ENCODE measurements around the gene NT5C3B.

The NT5C3B gene

DNA sequence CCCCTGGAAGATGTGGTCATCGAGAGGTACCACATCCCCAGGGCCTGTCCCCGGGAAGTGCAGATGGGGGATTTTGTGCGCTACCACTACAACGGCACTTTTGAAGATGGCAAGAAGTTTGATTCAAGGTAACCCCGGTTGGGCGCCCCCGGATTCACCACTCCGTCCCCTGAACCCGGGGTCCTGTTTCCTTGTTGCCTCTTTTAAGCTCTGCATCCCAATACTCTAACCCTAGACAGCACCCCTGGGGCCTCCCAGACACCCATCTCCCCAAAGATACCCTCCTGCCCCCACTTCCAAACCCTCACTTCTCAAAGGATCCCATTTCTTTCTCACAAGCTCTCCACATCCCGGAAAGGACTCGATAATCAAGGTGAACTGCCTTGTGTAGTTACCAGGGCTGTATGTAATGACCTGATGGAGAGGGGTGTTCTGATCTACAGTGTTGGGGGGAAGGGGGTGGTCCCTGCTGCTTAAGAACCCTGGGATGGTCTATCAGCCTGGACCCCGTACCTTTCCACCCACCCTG lies 22.8 kb downstream of the NT5C3B start:
- H3K36me3 ChIP-seq (ENCODE audit: control insufficient read depth in 1 of 2, insufficient read depth in 2 of 2, low read length in 2 of 2), result peaks cover 4 to 11% of the 10 kb centered on the region in 2 experiments
- peaks cover 14 to 19% of the 10 kb centered on the region in 2 experiments for H3K4me1 ChIP-seq (ENCODE audit: control insufficient read depth in 1 of 2, insufficient read depth in 2 of 2, low read length in 2 of 2)
- peak overlapping the region; percentile 75 for H3K14ac ChIP-seq (ENCODE audit: low read length)
- H3K4me2 ChIP-seq (ENCODE audit: low read length), result peak overlapping the region; percentile 74
- H4K12ac ChIP-seq (ENCODE audit: low read depth, low read length), result peak overlapping the region; percentile 76
- peak overlapping the region; percentile 57 for H2AFZ ChIP-seq (ENCODE audit: insufficient read depth, low read length, poor library complexity)
- peak overlapping the region; percentile 71 for H3K18ac ChIP-seq (ENCODE audit: low read length)
- H3K27me3 ChIP-seq (ENCODE audit: insufficient read depth, low read length), result no peaks in the 10 kb centered on the region
- peak overlapping the region; percentile 28 for H3K9ac ChIP-seq (ENCODE audit: low read length)
- H3K23ac ChIP-seq (ENCODE audit: low read length), result no peak overlapping the region
- H4K8ac ChIP-seq (ENCODE audit: low read depth, low read length), result peak overlapping the region; percentile 77
- H3K9me3 ChIP-seq (ENCODE audit: insufficient read depth, low read depth, low read length), result no peaks in the 10 kb centered on the region
- peaks cover 11% of the 10 kb centered on the region for H3K79me2 ChIP-seq (ENCODE audit: control insufficient read depth, insufficient read depth, low read length, poor library complexity)
- peak overlapping the region; percentile 78 for H2BK5ac ChIP-seq (ENCODE audit: low read depth, low read length, poor library complexity)
- H4K91ac ChIP-seq (ENCODE audit: low read depth, low read length), result peak overlapping the region; percentile 81
- H3K27ac ChIP-seq (ENCODE audit: low read depth, low read length), result peak overlapping the region; percentile 51
- peak overlapping the region; percentile 72 for H2BK120ac ChIP-seq (ENCODE audit: insufficient read depth, low read length, poor library complexity)
- H2BK12ac ChIP-seq (ENCODE audit: low read length), result peak overlapping the region; percentile 53
- WGBS (ENCODE audit: extremely low coverage, insufficient coverage, insufficient read length), result no CpG with 5 or more reads among the region's 12 CpGs
- H3K4ac ChIP-seq (ENCODE audit: low read depth, low read length), result peak overlapping the region; percentile 80
- no peak for DNase-seq
- peak overlapping the region; percentile 81 for H3K4me3 ChIP-seq (ENCODE audit: low read depth, low read length)
- peaks cover 21% of the 10 kb centered on the region for H3K79me1 ChIP-seq (ENCODE audit: low read length)
- H2AK5ac ChIP-seq (ENCODE audit: low read length), result peak overlapping the region; percentile 74

GRCh38 chr17:41812381-41813151 lies 23.5 kb downstream of the NT5C3B start, which contains the start of gene FKBP10:
Gene FKBP10, plus strand, starts transcription at chr17:41813004. Its CDS starts 31 bp downstream, at chr17:41813035.
- peak within 1 kb of the TSS; percentile 57 for H2AFZ ChIP-seq (ENCODE audit: insufficient read depth, low read length, poor library complexity)
- peak within 1 kb of the TSS; percentile 78 for H2BK5ac ChIP-seq (ENCODE audit: low read depth, low read length, poor library complexity)
- H3K36me3 ChIP-seq (ENCODE audit: control insufficient read depth in 1 of 2, insufficient read depth in 2 of 2, low read length in 2 of 2), result peaks cover 0 to 6% of the 10 kb centered on the region in 2 experiments
- H3K14ac ChIP-seq (ENCODE audit: low read length), result peak within 1 kb of the TSS; percentile 75
- H3K9ac ChIP-seq (ENCODE audit: low read length), result peak within 1 kb of the TSS; percentile 28
- peak; percentile 39 to 81 for DNase-seq
- peak within 1 kb of the TSS; percentile 51 for H3K27ac ChIP-seq (ENCODE audit: low read depth, low read length)
- peak within 1 kb of the TSS; percentile 89 for H3K4me3 ChIP-seq (ENCODE audit: low read depth, low read length)
- peak within 1 kb of the TSS; percentile 76 for H4K12ac ChIP-seq (ENCODE audit: low read depth, low read length)
- H3K23ac ChIP-seq (ENCODE audit: low read length), result no peak within 1 kb of the TSS
- peak within 1 kb of the TSS; percentile 83 for H4K91ac ChIP-seq (ENCODE audit: low read depth, low read length)
- WGBS (ENCODE audit: extremely low coverage, insufficient coverage, insufficient read length), result no CpG with 5 or more reads among the region's 35 CpGs
- peak within 1 kb of the TSS; percentile 74 for H3K4me2 ChIP-seq (ENCODE audit: low read length)
- peak within 1 kb of the TSS; percentile 77 for H4K8ac ChIP-seq (ENCODE audit: low read depth, low read length)
- peaks cover 21% of the 10 kb centered on the region for H3K79me1 ChIP-seq (ENCODE audit: low read length)
- H3K4ac ChIP-seq (ENCODE audit: low read depth, low read length), result peak within 1 kb of the TSS; percentile 80
- peak within 1 kb of the TSS; percentile 74 for H2AK5ac ChIP-seq (ENCODE audit: low read length)
- peak within 1 kb of the TSS; percentile 53 for H2BK12ac ChIP-seq (ENCODE audit: low read length)
- peaks cover 11% of the 10 kb centered on the region for H3K79me2 ChIP-seq (ENCODE audit: control insufficient read depth, insufficient read depth, low read length, poor library complexity)
- H3K27me3 ChIP-seq (ENCODE audit: insufficient read depth, low read length), result no peaks in the 10 kb centered on the region
- peak within 1 kb of the TSS; percentile 80 for H3K18ac ChIP-seq (ENCODE audit: low read length)
- H3K4me1 ChIP-seq (ENCODE audit: control insufficient read depth in 1 of 2, insufficient read depth in 2 of 2, low read length in 2 of 2), result peaks cover 14 to 19% of the 10 kb centered on the region in 2 experiments
- H2BK120ac ChIP-seq (ENCODE audit: insufficient read depth, low read length, poor library complexity), result peak within 1 kb of the TSS; percentile 72
- no peaks in the 10 kb centered on the region for H3K9me3 ChIP-seq (ENCODE audit: insufficient read depth, low read depth, low read length)

DNA sequence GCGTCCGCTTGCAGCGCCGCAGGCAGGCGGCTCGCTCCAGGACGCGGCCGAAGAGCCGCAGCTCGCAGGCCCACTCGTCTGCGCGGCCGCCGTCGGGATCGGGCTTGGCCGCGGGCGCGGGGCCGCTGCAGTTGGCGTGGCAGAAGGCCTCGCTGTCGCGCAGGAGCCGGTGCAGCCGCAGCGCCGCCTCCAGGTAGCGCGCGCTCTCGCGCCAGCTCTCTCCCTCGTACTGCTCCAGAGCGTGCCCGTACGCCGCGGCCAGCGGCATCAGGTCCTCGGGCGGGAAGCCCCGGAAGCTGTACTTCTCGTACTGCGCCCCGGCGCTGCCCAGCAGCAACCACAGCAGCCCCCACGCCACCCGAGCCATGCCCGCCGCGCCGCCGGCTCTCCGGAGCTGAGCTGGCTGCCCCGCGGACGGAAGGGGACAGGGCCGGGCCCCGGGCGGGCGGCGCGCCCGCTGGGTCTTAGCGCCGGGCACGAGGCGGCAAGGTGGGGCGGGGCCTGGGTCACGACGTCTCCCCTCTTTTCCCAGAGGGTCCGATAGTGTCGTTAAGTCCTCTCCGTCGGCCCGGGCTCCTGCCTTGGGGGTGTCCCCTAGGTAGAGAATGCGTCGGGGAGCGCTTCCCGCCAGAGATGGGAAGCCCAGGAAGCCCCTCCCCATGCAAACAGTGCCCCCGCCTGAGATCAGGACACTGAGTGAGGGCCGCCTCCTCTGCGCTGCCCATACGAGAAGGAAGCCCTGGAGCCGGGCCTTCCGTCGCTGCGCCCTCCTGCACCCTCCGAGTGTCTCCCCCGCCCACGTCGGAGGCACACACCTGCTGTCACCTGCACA lies 24.3 kb downstream of the NT5C3B start, which contains the start of gene P3H4:
TSS of gene P3H4 (minus strand) at position 401 of the 832 bp plus-strand sequence. CDS start at position 367, 34 bp downstream.
- no peaks in the 10 kb centered on the region for H3K27me3 ChIP-seq (ENCODE audit: insufficient read depth, low read length)
- H3K4me2 ChIP-seq (ENCODE audit: low read length), result peak within 1 kb of the TSS; percentile 74
- H3K9me3 ChIP-seq (ENCODE audit: insufficient read depth, low read depth, low read length), result no peaks in the 10 kb centered on the region
- peak within 1 kb of the TSS; percentile 76 for H4K8ac ChIP-seq (ENCODE audit: low read depth, low read length)
- peaks cover 0 to 5% of the 10 kb centered on the region in 2 experiments for H3K36me3 ChIP-seq (ENCODE audit: control insufficient read depth in 1 of 2, insufficient read depth in 2 of 2, low read length in 2 of 2)
- no CpG with 5 or more reads among the region's 96 CpGs for WGBS (ENCODE audit: extremely low coverage, insufficient coverage, insufficient read length)
- peak; percentile 74 to 82 for DNase-seq
- H3K9ac ChIP-seq (ENCODE audit: low read length), result peak within 1 kb of the TSS; percentile 89
- peak within 1 kb of the TSS; percentile 89 for H3K4me3 ChIP-seq (ENCODE audit: low read depth, low read length)
- peaks cover 11% of the 10 kb centered on the region for H3K79me2 ChIP-seq (ENCODE audit: control insufficient read depth, insufficient read depth, low read length, poor library complexity)
- H2BK5ac ChIP-seq (ENCODE audit: low read depth, low read length, poor library complexity), result peak within 1 kb of the TSS; percentile 81
- peak within 1 kb of the TSS; percentile 80 for H3K18ac ChIP-seq (ENCODE audit: low read length)
- H2BK120ac ChIP-seq (ENCODE audit: insufficient read depth, low read length, poor library complexity), result peak within 1 kb of the TSS; percentile 66
- H3K27ac ChIP-seq (ENCODE audit: low read depth, low read length), result peak within 1 kb of the TSS; percentile 51
- H2AFZ ChIP-seq (ENCODE audit: insufficient read depth, low read length, poor library complexity), result peak within 1 kb of the TSS; percentile 53
- H3K4me1 ChIP-seq (ENCODE audit: control insufficient read depth in 1 of 2, insufficient read depth in 2 of 2, low read length in 2 of 2), result peaks cover 14 to 19% of the 10 kb centered on the region in 2 experiments
- peak within 1 kb of the TSS; percentile 83 for H4K91ac ChIP-seq (ENCODE audit: low read depth, low read length)
- no peak within 1 kb of the TSS for H3K23ac ChIP-seq (ENCODE audit: low read length)
- H3K79me1 ChIP-seq (ENCODE audit: low read length), result peaks cover 21% of the 10 kb centered on the region
- peak within 1 kb of the TSS; percentile 78 for H3K14ac ChIP-seq (ENCODE audit: low read length)
- peak within 1 kb of the TSS; percentile 34 for H2BK12ac ChIP-seq (ENCODE audit: low read length)
- H4K12ac ChIP-seq (ENCODE audit: low read depth, low read length), result peak within 1 kb of the TSS; percentile 49
- peak within 1 kb of the TSS; percentile 19 for H2AK5ac ChIP-seq (ENCODE audit: low read length)
- H3K4ac ChIP-seq (ENCODE audit: low read depth, low read length), result peak within 1 kb of the TSS; percentile 34
